ENCODE measurements around the gene TRPV4.

DNA sequence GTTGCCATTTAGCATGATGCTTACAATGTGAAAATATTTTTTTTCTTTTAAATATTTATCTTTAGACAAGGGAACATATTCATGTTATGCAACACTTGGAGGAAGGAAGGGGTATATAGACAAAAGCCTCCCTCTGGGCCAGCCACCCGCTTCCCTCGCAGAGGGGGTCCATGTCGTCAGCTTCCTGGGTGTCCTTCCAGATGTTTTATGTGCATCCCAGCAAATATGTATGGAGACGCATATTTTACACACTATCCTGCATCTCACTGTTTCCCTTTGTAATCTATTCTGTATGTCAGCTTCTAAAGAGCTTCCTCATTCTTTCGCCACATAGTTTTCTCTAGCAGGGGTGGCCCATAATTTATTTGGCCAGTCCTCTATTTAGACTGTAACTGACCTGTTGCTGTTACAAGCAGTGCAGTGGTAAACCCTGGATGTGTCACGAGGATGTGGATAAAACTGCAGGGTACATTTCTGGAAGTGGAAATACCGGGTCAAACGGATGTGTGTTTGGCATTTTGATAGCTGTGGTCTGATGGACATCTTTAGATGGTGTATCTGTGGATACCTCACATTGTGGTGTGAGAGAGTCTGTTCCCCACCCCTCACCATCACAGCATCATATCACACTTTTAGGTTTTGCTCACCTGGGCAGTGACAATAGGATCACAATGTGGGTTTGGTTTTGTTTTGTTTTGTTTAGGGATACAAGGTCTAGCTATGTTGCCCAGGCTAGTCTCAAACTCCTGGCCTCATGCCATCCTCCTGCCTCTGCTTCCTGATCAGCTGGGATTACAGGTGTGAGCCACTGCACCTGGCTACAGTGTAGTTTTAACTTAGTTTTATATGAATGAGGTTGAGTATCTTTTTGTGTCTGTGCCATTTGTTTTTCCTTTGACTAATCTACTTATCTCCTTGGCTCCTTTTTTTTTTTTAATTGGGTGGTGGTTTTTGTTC is 87.9 kb downstream of the TRPV4 start:
- TF ChIP-seq JUNB (IDR thresholded peaks at IDR 0.05; ENCODE audit: unreplicated experiment), result no peak
- TF ChIP-seq EZH2 (IDR thresholded peaks at IDR 0.05; ENCODE audit: low read depth, unreplicated experiment), result no peak
- no peak for TF ChIP-seq CTCF (conservative IDR thresholded peaks at IDR 0.05; ENCODE audit: low read depth in 2 of 2)
- no peak for TF ChIP-seq EZH2phosphoT487 (IDR thresholded peaks at IDR 0.05; ENCODE audit: unreplicated experiment)
- TF ChIP-seq CREB1 (CRISPR knock-in tag; IDR thresholded peaks at IDR 0.05; ENCODE audit: low read depth), result no peak
- TF ChIP-seq, protein P1, sequence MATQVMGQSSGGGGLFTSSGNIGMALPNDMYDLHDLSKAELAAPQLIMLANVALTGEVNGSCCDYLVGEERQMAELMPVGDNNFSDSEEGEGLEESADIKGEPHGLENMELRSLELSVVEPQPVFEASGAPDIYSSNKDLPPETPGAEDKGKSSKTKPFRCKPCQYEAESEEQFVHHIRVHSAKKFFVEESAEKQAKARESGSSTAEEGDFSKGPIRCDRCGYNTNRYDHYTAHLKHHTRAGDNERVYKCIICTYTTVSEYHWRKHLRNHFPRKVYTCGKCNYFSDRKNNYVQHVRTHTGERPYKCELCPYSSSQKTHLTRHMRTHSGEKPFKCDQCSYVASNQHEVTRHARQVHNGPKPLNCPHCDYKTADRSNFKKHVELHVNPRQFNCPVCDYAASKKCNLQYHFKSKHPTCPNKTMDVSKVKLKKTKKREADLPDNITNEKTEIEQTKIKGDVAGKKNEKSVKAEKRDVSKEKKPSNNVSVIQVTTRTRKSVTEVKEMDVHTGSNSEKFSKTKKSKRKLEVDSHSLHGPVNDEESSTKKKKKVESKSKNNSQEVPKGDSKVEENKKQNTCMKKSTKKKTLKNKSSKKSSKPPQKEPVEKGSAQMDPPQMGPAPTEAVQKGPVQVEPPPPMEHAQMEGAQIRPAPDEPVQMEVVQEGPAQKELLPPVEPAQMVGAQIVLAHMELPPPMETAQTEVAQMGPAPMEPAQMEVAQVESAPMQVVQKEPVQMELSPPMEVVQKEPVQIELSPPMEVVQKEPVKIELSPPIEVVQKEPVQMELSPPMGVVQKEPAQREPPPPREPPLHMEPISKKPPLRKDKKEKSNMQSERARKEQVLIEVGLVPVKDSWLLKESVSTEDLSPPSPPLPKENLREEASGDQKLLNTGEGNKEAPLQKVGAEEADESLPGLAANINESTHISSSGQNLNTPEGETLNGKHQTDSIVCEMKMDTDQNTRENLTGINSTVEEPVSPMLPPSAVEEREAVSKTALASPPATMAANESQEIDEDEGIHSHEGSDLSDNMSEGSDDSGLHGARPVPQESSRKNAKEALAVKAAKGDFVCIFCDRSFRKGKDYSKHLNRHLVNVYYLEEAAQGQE (IDR thresholded peaks at IDR 0.05; ENCODE audit: unreplicated experiment), result no peak
- no peak for TF ChIP-seq POLR2AphosphoS5 (IDR thresholded peaks at IDR 0.05; ENCODE audit: low read depth)
- TF ChIP-seq STAT1 (IDR thresholded peaks at IDR 0.05; ENCODE audit: unreplicated experiment), result no peak
- TF ChIP-seq, protein P2, sequence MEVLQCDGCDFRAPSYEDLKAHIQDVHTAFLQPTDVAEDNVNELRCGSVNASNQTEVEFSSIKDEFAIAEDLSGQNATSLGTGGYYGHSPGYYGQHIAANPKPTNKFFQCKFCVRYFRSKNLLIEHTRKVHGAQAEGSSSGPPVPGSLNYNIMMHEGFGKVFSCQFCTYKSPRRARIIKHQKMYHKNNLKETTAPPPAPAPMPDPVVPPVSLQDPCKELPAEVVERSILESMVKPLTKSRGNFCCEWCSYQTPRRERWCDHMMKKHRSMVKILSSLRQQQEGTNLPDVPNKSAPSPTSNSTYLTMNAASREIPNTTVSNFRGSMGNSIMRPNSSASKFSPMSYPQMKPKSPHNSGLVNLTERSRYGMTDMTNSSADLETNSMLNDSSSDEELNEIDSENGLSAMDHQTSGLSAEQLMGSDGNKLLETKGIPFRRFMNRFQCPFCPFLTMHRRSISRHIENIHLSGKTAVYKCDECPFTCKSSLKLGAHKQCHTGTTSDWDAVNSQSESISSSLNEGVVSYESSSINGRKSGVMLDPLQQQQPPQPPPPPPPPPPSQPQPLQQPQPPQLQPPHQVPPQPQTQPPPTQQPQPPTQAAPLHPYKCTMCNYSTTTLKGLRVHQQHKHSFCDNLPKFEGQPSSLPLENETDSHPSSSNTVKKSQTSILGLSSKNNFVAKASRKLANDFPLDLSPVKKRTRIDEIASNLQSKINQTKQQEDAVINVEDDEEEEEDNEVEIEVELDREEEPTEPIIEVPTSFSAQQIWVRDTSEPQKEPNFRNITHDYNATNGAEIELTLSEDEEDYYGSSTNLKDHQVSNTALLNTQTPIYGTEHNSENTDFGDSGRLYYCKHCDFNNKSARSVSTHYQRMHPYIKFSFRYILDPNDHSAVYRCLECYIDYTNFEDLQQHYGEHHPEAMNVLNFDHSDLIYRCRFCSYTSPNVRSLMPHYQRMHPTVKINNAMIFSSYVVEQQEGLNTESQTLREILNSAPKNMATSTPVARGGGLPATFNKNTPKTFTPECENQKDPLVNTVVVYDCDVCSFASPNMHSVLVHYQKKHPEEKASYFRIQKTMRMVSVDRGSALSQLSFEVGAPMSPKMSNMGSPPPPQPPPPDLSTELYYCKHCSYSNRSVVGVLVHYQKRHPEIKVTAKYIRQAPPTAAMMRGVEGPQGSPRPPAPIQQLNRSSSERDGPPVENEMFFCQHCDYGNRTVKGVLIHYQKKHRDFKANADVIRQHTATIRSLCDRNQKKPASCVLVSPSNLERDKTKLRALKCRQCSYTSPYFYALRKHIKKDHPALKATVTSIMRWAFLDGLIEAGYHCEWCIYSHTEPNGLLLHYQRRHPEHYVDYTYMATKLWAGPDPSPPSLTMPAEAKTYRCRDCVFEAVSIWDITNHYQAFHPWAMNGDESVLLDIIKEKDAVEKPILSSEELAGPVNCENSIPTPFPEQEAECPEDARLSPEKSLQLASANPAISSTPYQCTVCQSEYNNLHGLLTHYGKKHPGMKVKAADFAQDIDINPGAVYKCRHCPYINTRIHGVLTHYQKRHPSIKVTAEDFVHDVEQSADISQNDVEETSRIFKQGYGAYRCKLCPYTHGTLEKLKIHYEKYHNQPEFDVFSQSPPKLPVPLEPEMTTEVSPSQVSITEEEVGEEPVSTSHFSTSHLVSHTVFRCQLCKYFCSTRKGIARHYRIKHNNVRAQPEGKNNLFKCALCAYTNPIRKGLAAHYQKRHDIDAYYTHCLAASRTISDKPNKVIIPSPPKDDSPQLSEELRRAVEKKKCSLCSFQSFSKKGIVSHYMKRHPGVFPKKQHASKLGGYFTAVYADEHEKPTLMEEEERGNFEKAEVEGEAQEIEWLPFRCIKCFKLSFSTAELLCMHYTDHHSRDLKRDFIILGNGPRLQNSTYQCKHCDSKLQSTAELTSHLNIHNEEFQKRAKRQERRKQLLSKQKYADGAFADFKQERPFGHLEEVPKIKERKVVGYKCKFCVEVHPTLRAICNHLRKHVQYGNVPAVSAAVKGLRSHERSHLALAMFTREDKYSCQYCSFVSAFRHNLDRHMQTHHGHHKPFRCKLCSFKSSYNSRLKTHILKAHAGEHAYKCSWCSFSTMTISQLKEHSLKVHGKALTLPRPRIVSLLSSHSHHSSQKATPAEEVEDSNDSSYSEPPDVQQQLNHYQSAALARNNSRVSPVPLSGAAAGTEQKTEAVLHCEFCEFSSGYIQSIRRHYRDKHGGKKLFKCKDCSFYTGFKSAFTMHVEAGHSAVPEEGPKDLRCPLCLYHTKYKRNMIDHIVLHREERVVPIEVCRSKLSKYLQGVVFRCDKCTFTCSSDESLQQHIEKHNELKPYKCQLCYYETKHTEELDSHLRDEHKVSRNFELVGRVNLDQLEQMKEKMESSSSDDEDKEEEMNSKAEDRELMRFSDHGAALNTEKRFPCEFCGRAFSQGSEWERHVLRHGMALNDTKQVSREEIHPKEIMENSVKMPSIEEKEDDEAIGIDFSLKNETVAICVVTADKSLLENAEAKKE (CRISPR knock-in tag; IDR thresholded peaks at IDR 0.05), result no peak
- TF ChIP-seq ZNF114 (CRISPR knock-in tag; IDR thresholded peaks at IDR 0.05), result no peak

Measured in GM23338 (cell line).